Upper lobe of left lung (tissue), 6 donors: ENCODE measurements around the gene MAML2. TPM values are rescaled to one million over a fixed set of nuclear protein-coding genes. Genes with fewer than 3 reads are reported as not detected.

Experiments
- ATAC-seq, 2 donors: fragments of 200-7000 bp; cut with Tn5 transposase; one replicate each; pipeline ENCODE4 v1.9.1; 2022; ENCODE audit warnings: mild to moderate bottlenecking in 2 of 2, moderate library complexity in 2 of 2; ENCODE audit not compliant: low FRiP score in 2 of 2
- DNase-seq, 2 donors: peaks; one replicate each; pipeline ENCODE4 v3.0.0-alpha.2; 2019 to 2020
- H3K27ac ChIP-seq, 4 donors: fragments of 200-600 bp; sonication (generic); one replicate each; pipeline ENCODE4 v1.5.1; 2016 to 2019
- H3K27me3 ChIP-seq, 4 donors: fragments of 200-600 bp; sonication (generic); one replicate each; pipeline ENCODE4 v1.5.1; 2017 to 2019
- H3K36me3 ChIP-seq, 4 donors: fragments of 200-600 bp; sonication (generic); one replicate each; pipeline ENCODE4 v1.5.1; 2016 to 2019
- H3K4me1 ChIP-seq, 4 donors: fragments of 200-600 bp; sonication (generic); one replicate each; pipeline ENCODE4 v1.5.1; 2018 to 2019
- H3K4me3 ChIP-seq, 4 donors: fragments of 200-600 bp; sonication (generic); one replicate each; pipeline ENCODE4 v1.5.1; 2017 to 2019; ENCODE audit warnings: mild to moderate bottlenecking in 2 of 4, moderate library complexity in 1 of 4
- H3K9me3 ChIP-seq, 4 donors: fragments of 200-600 bp; sonication (generic); one replicate each; pipeline ENCODE4 v1.5.1; 2018 to 2019
- CTCF ChIP-seq, 6 experiments: fragments of 450-650 bp in 4 of 6; fragments of 200-600 bp in 2 of 6; sonication (generic) in 2 of 6; IDR thresholded peaks; one replicate each; pipeline ENCODE4 v1.5.1; 2016 to 2019; ENCODE audit warnings: antibody characterized with exemption in 6 of 6
- EP300 ChIP-seq, 4 donors: sonication (generic); formaldehyde crosslinking; IDR thresholded peaks; one replicate each; pipeline ENCODE4 v1.5.1; 2017; ENCODE audit warnings: antibody characterized with exemption in 4 of 4, control low read depth in 2 of 4
- POLR2A ChIP-seq, 4 donors: fragments of 450-650 bp; IDR thresholded peaks; one replicate each; pipeline ENCODE4 v1.5.1; 2016 to 2017; ENCODE audit warnings: antibody characterized with exemption in 4 of 4, mild to moderate bottlenecking in 2 of 4
- POLR2AphosphoS5 ChIP-seq, 2 donors: sonication (generic); formaldehyde crosslinking; IDR thresholded peaks; one replicate each; pipeline ENCODE4 v1.5.1; 2017; ENCODE audit warnings: antibody characterized with exemption in 2 of 2
- WGBS, 2 donors: methylation state at CpG; one replicate each; pipeline ENCODE4 v1.1.5; 2017 to 2018; 5-methylcytosine and 5-hydroxymethylcytosine counted together
- total RNA-seq, 6 donors: library from RNA; depleted of rRNA in 4 of 6; stranded (reverse); fragments of >200 nt in 4 of 6; gene quantifications; one replicate each; pipeline versions ENCODE4 v1.1.0 to v1.2.1, GENCODE V29; 2016 to 2021
- donor health status: DM: no; HTN: no; CAD: no; lungs with moderate emphysema.
- donor health status: DM: no; HTN: yes; CAD: no; lungs with severe emphysema.

The MAML2 gene
- total RNA-seq, 6 donors from 2014 or later, result 19.5 to 36.6 (median 26.3) TPM

- WGBS, 2 donors, result 70 to 91% methylated on average over 6 of the region's 6 CpGs
- no peaks in the 10 kb centered on the region for H3K36me3 ChIP-seq
- no peak for TF ChIP-seq CTCF (IDR thresholded peaks at IDR 0.05)
- TF ChIP-seq EP300 (IDR thresholded peaks at IDR 0.05), result no peak
- TF ChIP-seq POLR2AphosphoS5 (IDR thresholded peaks at IDR 0.05), result no peak
- TF ChIP-seq POLR2A (IDR thresholded peaks at IDR 0.05), result no peak
Observed at GRCh38 chr11:96178887-96179279, 164.1 kb downstream of the MAML2 start.

GRCh38 chr11:96178049-96178886 is 164.7 kb downstream of the MAML2 start:
- H3K27me3 ChIP-seq, result no peaks in the 10 kb centered on the region
- TF ChIP-seq CTCF (IDR thresholded peaks at IDR 0.05), result no peak
- TF ChIP-seq EP300 (IDR thresholded peaks at IDR 0.05), result no peak
- no peak for TF ChIP-seq POLR2A (IDR thresholded peaks at IDR 0.05)
- TF ChIP-seq POLR2AphosphoS5 (IDR thresholded peaks at IDR 0.05), result no peak
- H3K27ac ChIP-seq, result no peak overlapping the region
- ATAC-seq (no peak), DNase-seq (no peak)
- no peak overlapping the region for H3K4me3 ChIP-seq
- peaks cover 0 to 4% (median 0%) of the 10 kb centered on the region in 4 donors for H3K4me1 ChIP-seq
- WGBS, 2 donors, result 84 to 87% methylated on average over 12 of the region's 12 CpGs
- H3K9me3 ChIP-seq, result no peaks in the 10 kb centered on the region
- no peaks in the 10 kb centered on the region for H3K36me3 ChIP-seq

More at GRCh38 chr11:96178887-96179279, 164.1 kb downstream of the MAML2 start:
- ATAC-seq (no peak), DNase-seq (no peak)
- H3K4me1 ChIP-seq, result no peaks in the 10 kb centered on the region
- H3K4me3 ChIP-seq, result no peak overlapping the region
- H3K27ac ChIP-seq, result no peak overlapping the region
- H3K27me3 ChIP-seq, result no peaks in the 10 kb centered on the region
- H3K9me3 ChIP-seq, result no peaks in the 10 kb centered on the region

GRCh38 chr11:96177146-96177545 is 165.8 kb downstream of the MAML2 start:
- H3K36me3 ChIP-seq, result no peaks in the 10 kb centered on the region
- 77 to 83% methylated on average over 3 of the region's 3 CpGs for WGBS, 2 donors
- H3K9me3 ChIP-seq, result no peaks in the 10 kb centered on the region
- H3K4me1 ChIP-seq, result peaks cover 0 to 9% (median 0%) of the 10 kb centered on the region in 4 donors
- no peak overlapping the region for H3K4me3 ChIP-seq
- no peaks in the 10 kb centered on the region for H3K27me3 ChIP-seq
- H3K27ac ChIP-seq, result no peak overlapping the region
- DNase-seq (no peak), ATAC-seq (no peak)
- no peak for TF ChIP-seq CTCF (IDR thresholded peaks at IDR 0.05)
- no peak for TF ChIP-seq POLR2A (IDR thresholded peaks at IDR 0.05)
- TF ChIP-seq POLR2AphosphoS5 (IDR thresholded peaks at IDR 0.05), result no peak
- no peak for TF ChIP-seq EP300 (IDR thresholded peaks at IDR 0.05)

- ATAC-seq (no peak), DNase-seq (no peak)
- no peak overlapping the region for H3K4me3 ChIP-seq
- TF ChIP-seq EP300 (IDR thresholded peaks at IDR 0.05), result no peak
- TF ChIP-seq POLR2AphosphoS5 (IDR thresholded peaks at IDR 0.05), result no peak
- no peak for TF ChIP-seq CTCF (IDR thresholded peaks at IDR 0.05)
- no peak for TF ChIP-seq POLR2A (IDR thresholded peaks at IDR 0.05)
- H3K27ac ChIP-seq, result no peak overlapping the region
- H3K4me1 ChIP-seq, result peaks cover 5 to 14% (median 7%) of the 10 kb centered on the region in 4 donors
- no peaks in the 10 kb centered on the region for H3K27me3 ChIP-seq
- H3K9me3 ChIP-seq, result no peaks in the 10 kb centered on the region
- H3K36me3 ChIP-seq, result no peaks in the 10 kb centered on the region
- 82 to 94% methylated on average over 5 of the region's 5 CpGs for WGBS, 2 donors
Observed at GRCh38 chr11:96173906-96174305, 169.1 kb downstream of the MAML2 start.
